RWPE2 (cell line): ENCODE results near the gene ELAC2.

Source experiments
- ATAC-seq: fragments of 200-7000 bp; cut with Tn5 transposase; 3 replicates; pipeline ENCODE4 v1.9.1; 2021; ENCODE audit warnings: low read depth
- DNase-seq: peaks from one replicate; pipeline ENCODE4 v3.0.0-alpha.2; 2020; ENCODE audit warnings: low spot score
- H3K27ac ChIP-seq: fragments of 450-650 bp; 2 replicates; pipeline ENCODE4 v1.5.1; 2017; ENCODE audit warnings: mild to moderate bottlenecking; ENCODE audit not compliant: poor library complexity, severe bottlenecking
- H3K27me3 ChIP-seq: fragments of 250-450 bp; sonication (Bioruptor Pico); 2 replicates; pipeline ENCODE4 v1.5.1; 2021; ENCODE audit warnings: mild to moderate bottlenecking, moderate library complexity; ENCODE audit not compliant: insufficient read depth, poor library complexity, severe bottlenecking
- H3K36me3 ChIP-seq: fragments of 250-450 bp; sonication (Bioruptor Pico); 2 replicates; pipeline ENCODE4 v1.5.1; 2020; ENCODE audit warnings: low read depth, mild to moderate bottlenecking, moderate library complexity
- H3K4me1 ChIP-seq: fragments of 250-450 bp; sonication (Bioruptor Pico); 2 replicates; pipeline ENCODE4 v1.5.1; 2021; ENCODE audit warnings: mild to moderate bottlenecking, moderate library complexity; ENCODE audit not compliant: insufficient read depth, poor library complexity, severe bottlenecking
- H3K4me3 ChIP-seq: fragments of 250-450 bp; sonication (Bioruptor Pico); 2 replicates; pipeline ENCODE4 v1.5.1; 2021; ENCODE audit warnings: mild to moderate bottlenecking, moderate library complexity; ENCODE audit not compliant: severe bottlenecking
- H3K9me3 ChIP-seq: fragments of 250-450 bp; sonication (Bioruptor Pico); 2 replicates; pipeline ENCODE4 v1.5.1; 2021; ENCODE audit warnings: mild to moderate bottlenecking, moderate library complexity; ENCODE audit not compliant: severe bottlenecking
- TF ChIP-seq, protein P1 (sequence below): fragments of 450-650 bp; IDR thresholded peaks from one replicate; pipeline ENCODE4 v1.5.1; 2017; ENCODE audit warnings: mild to moderate bottlenecking, moderate library complexity; ENCODE audit not compliant: poor library complexity, severe bottlenecking

ELAC2 gene

GRCh38 chr17:13030459-13031300, 12.9 kb upstream of the ELAC2 start:
- Histone ChIP-seq H3K4me3 (no peak overlapping the region), H3K9me3 (no peaks in the 10 kb centered on the region), H3K27ac (no peak overlapping the region), H3K4me1 (no peaks in the 10 kb centered on the region), H3K27me3 (no peaks in the 10 kb centered on the region), H3K36me3 (no peaks in the 10 kb centered on the region)
- DNase-seq (no peak), ATAC-seq (0 out of 3 replicates have a peak, but pooled peaks have one; percentile 25)
- TF ChIP-seq, protein P1, sequence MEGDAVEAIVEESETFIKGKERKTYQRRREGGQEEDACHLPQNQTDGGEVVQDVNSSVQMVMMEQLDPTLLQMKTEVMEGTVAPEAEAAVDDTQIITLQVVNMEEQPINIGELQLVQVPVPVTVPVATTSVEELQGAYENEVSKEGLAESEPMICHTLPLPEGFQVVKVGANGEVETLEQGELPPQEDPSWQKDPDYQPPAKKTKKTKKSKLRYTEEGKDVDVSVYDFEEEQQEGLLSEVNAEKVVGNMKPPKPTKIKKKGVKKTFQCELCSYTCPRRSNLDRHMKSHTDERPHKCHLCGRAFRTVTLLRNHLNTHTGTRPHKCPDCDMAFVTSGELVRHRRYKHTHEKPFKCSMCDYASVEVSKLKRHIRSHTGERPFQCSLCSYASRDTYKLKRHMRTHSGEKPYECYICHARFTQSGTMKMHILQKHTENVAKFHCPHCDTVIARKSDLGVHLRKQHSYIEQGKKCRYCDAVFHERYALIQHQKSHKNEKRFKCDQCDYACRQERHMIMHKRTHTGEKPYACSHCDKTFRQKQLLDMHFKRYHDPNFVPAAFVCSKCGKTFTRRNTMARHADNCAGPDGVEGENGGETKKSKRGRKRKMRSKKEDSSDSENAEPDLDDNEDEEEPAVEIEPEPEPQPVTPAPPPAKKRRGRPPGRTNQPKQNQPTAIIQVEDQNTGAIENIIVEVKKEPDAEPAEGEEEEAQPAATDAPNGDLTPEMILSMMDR: peak; percentile 77

DNA sequence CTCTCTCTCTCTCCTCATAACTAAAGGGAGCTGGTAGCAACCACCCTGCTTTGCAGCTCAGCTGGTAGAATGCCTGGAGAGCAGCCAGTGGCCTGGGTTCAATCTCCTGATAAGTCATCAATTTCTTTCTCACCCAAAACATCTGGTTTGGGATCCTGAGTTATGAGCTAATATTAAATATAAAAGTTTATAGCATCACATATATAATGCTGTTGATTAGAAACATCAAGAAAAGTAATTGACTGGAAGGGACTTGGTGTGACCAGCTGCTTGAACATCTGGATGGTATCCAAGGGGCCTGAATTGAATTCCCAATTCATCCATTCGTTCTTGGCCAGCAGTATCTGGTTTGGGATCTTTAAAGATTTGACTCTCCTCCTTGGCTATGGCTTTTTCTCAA, 12.2 kb upstream of the ELAC2 start:
- DNase-seq (no peak), ATAC-seq (no peak)
- Histone ChIP-seq H3K4me3 (no peak overlapping the region), H3K4me1 (no peaks in the 10 kb centered on the region), H3K9me3 (no peaks in the 10 kb centered on the region), H3K27ac (no peak overlapping the region), H3K36me3 (no peaks in the 10 kb centered on the region), H3K27me3 (no peaks in the 10 kb centered on the region)
- TF ChIP-seq, protein P1: no peak

DNA sequence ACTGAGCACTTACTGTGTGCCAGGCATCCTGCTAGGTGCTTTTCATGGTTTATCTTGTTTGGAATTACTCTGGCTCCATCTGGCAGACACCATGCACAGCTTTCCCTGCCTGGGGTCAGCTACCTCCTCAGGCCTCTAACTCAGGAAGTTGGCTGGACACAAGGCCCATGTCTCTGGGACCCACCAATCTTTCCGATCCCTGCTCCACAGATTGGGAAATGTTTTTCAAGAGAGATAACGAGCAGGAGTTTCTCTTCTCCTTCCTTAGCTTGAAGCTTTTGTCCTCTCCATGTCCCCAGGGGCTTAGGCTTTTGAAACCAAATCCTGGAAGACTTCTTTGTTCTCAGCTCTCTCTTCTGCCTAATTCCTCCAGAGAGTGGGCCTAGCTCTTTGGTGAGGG, 11.5 kb upstream of the ELAC2 start:
- Histone ChIP-seq H3K9me3 (no peaks in the 10 kb centered on the region), H3K27ac (no peak overlapping the region), H3K4me1 (no peaks in the 10 kb centered on the region), H3K4me3 (no peak overlapping the region), H3K27me3 (no peaks in the 10 kb centered on the region), H3K36me3 (no peaks in the 10 kb centered on the region)
- ATAC-seq (no peak), DNase-seq (no peak)
- TF ChIP-seq, protein P1: no peak

GRCh38 chr17:13027246-13027645, 9.4 kb upstream of the ELAC2 start:
- ATAC-seq (no peak), DNase-seq (no peak)
- no peaks in the 10 kb centered on the region for H3K9me3 ChIP-seq
- no peaks in the 10 kb centered on the region for H3K4me1 ChIP-seq
- TF ChIP-seq, protein P1: no peak
- H3K27ac ChIP-seq: no peak overlapping the region
- no peak overlapping the region for H3K4me3 ChIP-seq
- no peaks in the 10 kb centered on the region for H3K36me3 ChIP-seq
- no peaks in the 10 kb centered on the region for H3K27me3 ChIP-seq

DNA sequence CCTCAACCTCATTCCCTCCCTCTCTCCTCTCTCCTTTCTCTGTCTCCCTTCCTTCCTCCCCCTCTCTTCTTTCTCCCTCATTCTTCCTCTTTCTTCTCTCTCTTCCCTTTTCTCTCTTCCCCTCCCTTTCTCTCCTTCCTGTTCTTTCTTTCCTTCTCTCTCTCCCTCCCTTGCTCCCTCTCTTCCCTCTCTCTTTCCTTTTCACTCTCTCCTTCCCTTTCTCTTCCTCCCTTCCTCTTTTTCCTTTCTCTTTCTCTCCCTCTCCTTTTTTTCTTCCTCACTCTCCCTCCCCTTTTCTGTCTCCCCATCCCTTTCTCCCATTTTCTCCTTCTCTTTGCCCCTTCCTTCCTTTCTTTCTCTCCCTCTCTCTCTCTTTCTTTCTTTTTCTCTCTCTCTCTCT, 7.9 kb upstream of the ELAC2 start:
- Histone ChIP-seq H3K4me3 (no peak overlapping the region), H3K9me3 (no peaks in the 10 kb centered on the region), H3K27ac (no peak overlapping the region), H3K4me1 (no peaks in the 10 kb centered on the region), H3K36me3 (no peaks in the 10 kb centered on the region), H3K27me3 (no peaks in the 10 kb centered on the region)
- ATAC-seq: no peak
- DNase-seq: no peak
- TF ChIP-seq, protein P1: no peak
